ENCODE results near the gene TSPAN33. TPM values are rescaled to one million over a fixed set of nuclear protein-coding genes. Genes with fewer than 3 reads are reported as not detected.

The TSPAN33 gene
- total RNA-seq, 1 experiment from 2014 or later = 0.82 TPM

- Histone ChIP-seq H3K9me3 (replicated peaks) (no peaks in the 10 kb centered on the region), H3K4me1 (replicated peaks) (no peaks in the 10 kb centered on the region; the same call in 1 of the 2 replicates), H3K36me3 (no peaks in the 10 kb centered on the region), H3K4me3 (no peak overlapping the region), H3K27ac (no peak overlapping the region), H3K27me3 (replicated peaks) (peaks cover 26% of the 10 kb centered on the region)
- no peak for DNase-seq (ENCODE audit: low read depth in 1 of 2, low spot score in 2 of 2)
Observed at GRCh38 chr7:129149511-129149910, 5.0 kb downstream of the TSPAN33 start.

- H3K27ac ChIP-seq = no peak overlapping the region
- no peaks in the 10 kb centered on the region for H3K4me1 ChIP-seq (replicated peaks)
- DNase-seq (ENCODE audit: low read depth in 1 of 2, low spot score in 2 of 2) = no peak
- H3K36me3 ChIP-seq = no peaks in the 10 kb centered on the region
- no peaks in the 10 kb centered on the region for H3K9me3 ChIP-seq (replicated peaks)
- peaks cover 26% of the 10 kb centered on the region for H3K27me3 ChIP-seq (replicated peaks)
- H3K4me3 ChIP-seq = no peak overlapping the region
Observed at GRCh38 chr7:129150199-129150996, 5.9 kb downstream of the TSPAN33 start.

DNA sequence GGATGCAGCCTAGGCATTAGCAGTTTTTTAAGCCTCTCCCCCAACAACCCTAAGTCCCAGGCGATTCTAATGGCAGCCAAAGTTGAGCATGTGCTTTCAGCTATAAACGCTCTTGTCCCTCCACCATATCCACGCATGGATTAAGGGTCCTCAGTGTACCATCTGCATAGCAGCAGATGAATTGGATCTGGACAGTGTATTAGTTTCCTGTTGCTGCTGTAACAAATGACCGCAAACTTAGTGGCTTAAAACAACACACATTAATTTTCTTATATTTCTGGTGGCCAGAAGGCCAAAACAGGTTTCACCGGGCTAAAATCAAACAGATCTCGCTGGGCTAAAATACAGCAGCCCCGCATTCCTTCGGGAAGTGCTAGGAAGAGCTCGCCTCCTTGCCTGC lies 13.1 kb downstream of the TSPAN33 start:
- no peak overlapping the region for H3K27ac ChIP-seq
- H3K9me3 ChIP-seq (replicated peaks) = no peaks in the 10 kb centered on the region
- H3K36me3 ChIP-seq = no peaks in the 10 kb centered on the region
- no peaks in the 10 kb centered on the region for H3K4me1 ChIP-seq (replicated peaks)
- H3K4me3 ChIP-seq = no peak overlapping the region
- peaks cover 9% of the 10 kb centered on the region for H3K27me3 ChIP-seq (replicated peaks)
- DNase-seq (ENCODE audit: low read depth in 1 of 2, low spot score in 2 of 2) = no peak

GRCh38 chr7:129159539-129159938 lies 15.0 kb downstream of the TSPAN33 start:
- peaks cover 9% of the 10 kb centered on the region; the same call in 1 of the 2 replicates for H3K27me3 ChIP-seq (replicated peaks)
- no peaks in the 10 kb centered on the region for H3K36me3 ChIP-seq
- no peaks in the 10 kb centered on the region for H3K4me1 ChIP-seq (replicated peaks)
- H3K4me3 ChIP-seq = no peak overlapping the region
- no peak for DNase-seq (ENCODE audit: low read depth in 1 of 2, low spot score in 2 of 2)
- H3K9me3 ChIP-seq (replicated peaks) = no peaks in the 10 kb centered on the region
- H3K27ac ChIP-seq = no peak overlapping the region

DNA sequence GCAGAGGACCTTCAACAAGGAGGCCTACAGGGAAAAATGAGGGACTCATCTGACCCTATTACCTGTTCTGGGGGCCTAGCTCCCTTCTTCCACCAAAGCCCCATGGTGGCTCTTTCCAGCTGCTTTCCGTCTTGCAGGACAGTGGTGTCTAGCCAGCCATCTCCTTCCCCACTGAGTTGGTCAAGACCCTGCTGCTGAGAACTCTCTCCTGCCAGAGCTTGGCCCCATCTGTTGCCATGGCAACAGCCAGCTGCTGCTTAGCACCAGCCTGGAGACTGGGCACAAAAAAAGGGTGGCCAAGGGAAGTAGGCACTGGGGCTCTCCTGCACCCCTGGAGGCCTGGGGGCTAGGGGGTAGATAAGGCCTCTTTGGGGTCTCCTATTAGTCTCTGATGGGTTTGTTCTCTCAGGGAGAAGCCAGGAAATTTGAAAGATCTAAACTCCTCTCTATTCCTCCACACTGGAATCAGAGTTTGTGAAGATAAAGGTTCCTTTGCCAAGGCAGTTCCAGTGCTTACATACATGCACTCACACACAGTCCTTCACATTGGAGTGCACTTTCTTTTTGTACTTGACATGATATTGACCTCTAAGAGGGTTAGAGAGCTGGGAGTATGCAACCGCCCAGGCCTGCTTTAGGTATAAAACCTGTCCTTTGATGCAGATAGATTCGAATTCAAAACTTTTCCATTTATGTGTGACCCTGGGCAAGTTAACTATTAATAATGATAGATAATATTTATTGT lies 15.8 kb downstream of the TSPAN33 start:
- Histone ChIP-seq H3K4me3 (no peak overlapping the region), H3K36me3 (no peaks in the 10 kb centered on the region), H3K27ac (no peak overlapping the region), H3K9me3 (replicated peaks) (no peaks in the 10 kb centered on the region), H3K4me1 (replicated peaks) (no peaks in the 10 kb centered on the region), H3K27me3 (replicated peaks) (0 out of 2 replicates have a peak, but pooled peaks cover 4% of the 10 kb centered on the region)
- DNase-seq (ENCODE audit: low read depth in 1 of 2, low spot score in 2 of 2) = no peak

- no peak for DNase-seq (ENCODE audit: low read depth in 1 of 2, low spot score in 2 of 2)
- no peak overlapping the region for H3K4me3 ChIP-seq
- no peaks in the 10 kb centered on the region for H3K4me1 ChIP-seq (replicated peaks)
- 0 out of 2 replicates have a peak, but pooled peaks cover 4% of the 10 kb centered on the region for H3K27me3 ChIP-seq (replicated peaks)
- no peaks in the 10 kb centered on the region for H3K9me3 ChIP-seq (replicated peaks)
- no peak overlapping the region for H3K27ac ChIP-seq
- no peaks in the 10 kb centered on the region for H3K36me3 ChIP-seq
Observed at GRCh38 chr7:129161524-129162225, 17.2 kb downstream of the TSPAN33 start.

- no peak for DNase-seq (ENCODE audit: low read depth in 1 of 2, low spot score in 2 of 2)
- Histone ChIP-seq H3K4me3 (no peak overlapping the region), H3K9me3 (replicated peaks) (no peaks in the 10 kb centered on the region), H3K4me1 (replicated peaks) (no peaks in the 10 kb centered on the region), H3K27me3 (replicated peaks) (0 out of 2 replicates have a peak, but pooled peaks cover under 1% of the 10 kb centered on the region), H3K36me3 (no peaks in the 10 kb centered on the region), H3K27ac (no peak overlapping the region)
Observed at GRCh38 chr7:129162732-129163131, 18.2 kb downstream of the TSPAN33 start.

DNA sequence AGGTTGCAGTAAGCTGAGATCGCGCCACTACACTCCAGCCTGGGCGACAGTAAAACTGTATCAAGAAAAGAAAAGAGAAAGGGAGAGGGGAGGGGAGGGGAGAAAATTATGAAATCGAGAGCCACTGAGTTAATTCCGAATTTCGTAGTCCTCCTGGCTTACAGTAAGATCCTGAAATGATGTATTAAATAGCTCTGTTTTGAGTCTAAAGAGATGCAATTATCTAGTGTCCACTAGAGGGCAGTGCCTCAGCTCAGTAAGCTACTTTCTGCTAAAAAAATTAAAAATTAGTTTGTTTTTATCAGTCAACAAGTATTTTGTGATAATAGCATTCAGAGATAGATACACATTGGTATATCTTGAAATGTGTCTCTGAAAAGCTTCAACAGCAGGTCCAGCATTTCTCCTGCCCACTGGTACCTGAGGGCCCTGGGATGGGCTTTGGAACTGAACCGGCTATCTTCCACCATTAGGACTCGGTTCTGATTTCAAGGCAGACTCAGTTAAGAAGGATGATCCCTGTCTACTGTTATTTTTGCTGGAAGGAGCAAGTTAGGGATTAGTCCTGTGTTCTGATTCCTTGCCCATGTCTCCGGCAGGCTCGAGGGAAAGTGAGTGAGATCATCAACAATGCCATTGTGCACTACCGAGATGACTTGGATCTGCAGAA lies 19.5 kb downstream of the TSPAN33 start:
- peak in 1 of 2 experiments; percentile 25 for DNase-seq (ENCODE audit: low read depth in 1 of 2, low spot score in 2 of 2)
- Histone ChIP-seq H3K9me3 (replicated peaks) (no peaks in the 10 kb centered on the region), H3K27me3 (replicated peaks) (no peaks in the 10 kb centered on the region), H3K27ac (no peak overlapping the region), H3K36me3 (no peaks in the 10 kb centered on the region), H3K4me1 (replicated peaks) (peaks cover 3% of the 10 kb centered on the region), H3K4me3 (no peak overlapping the region)

DNA sequence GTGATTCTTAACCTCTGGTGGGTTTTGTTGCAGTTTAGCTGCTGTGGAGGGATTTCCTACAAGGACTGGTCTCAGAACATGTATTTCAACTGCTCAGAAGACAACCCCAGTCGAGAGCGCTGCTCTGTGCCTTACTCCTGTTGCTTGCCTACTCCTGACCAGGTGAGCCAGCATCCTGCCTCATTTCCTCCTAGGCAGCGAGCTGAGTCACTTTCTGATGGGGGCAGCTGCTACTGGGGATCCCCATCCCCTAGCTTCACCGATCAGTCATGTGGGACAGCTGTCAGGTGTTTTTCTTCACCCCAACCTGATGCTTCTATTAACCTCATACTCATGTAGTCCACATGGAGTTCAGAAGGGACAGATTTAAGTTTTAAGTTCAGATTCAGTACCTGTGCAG lies 22.2 kb downstream of the TSPAN33 start:
- peaks cover 9% of the 10 kb centered on the region for H3K4me1 ChIP-seq (replicated peaks)
- H3K27me3 ChIP-seq (replicated peaks) = no peaks in the 10 kb centered on the region
- H3K4me3 ChIP-seq = no peak overlapping the region
- no peaks in the 10 kb centered on the region for H3K36me3 ChIP-seq
- no peaks in the 10 kb centered on the region for H3K9me3 ChIP-seq (replicated peaks)
- no peak for DNase-seq (ENCODE audit: low read depth in 1 of 2, low spot score in 2 of 2)
- no peak overlapping the region for H3K27ac ChIP-seq

GRCh38 chr7:129167817-129168216 lies 23.3 kb downstream of the TSPAN33 start:
- no peak for DNase-seq (ENCODE audit: low read depth in 1 of 2, low spot score in 2 of 2)
- H3K27ac ChIP-seq = no peak overlapping the region
- no peaks in the 10 kb centered on the region for H3K36me3 ChIP-seq
- H3K4me1 ChIP-seq (replicated peaks) = peaks cover 9% of the 10 kb centered on the region
- no peaks in the 10 kb centered on the region for H3K27me3 ChIP-seq (replicated peaks)
- no peak overlapping the region for H3K4me3 ChIP-seq
- no peaks in the 10 kb centered on the region for H3K9me3 ChIP-seq (replicated peaks)

- Histone ChIP-seq H3K9me3 (replicated peaks) (no peaks in the 10 kb centered on the region), H3K27me3 (replicated peaks) (no peaks in the 10 kb centered on the region), H3K36me3 (no peaks in the 10 kb centered on the region), H3K27ac (no peak overlapping the region), H3K4me3 (no peak overlapping the region), H3K4me1 (replicated peaks) (peaks cover 9% of the 10 kb centered on the region)
- no peak for DNase-seq (ENCODE audit: low read depth in 1 of 2, low spot score in 2 of 2)
Observed at GRCh38 chr7:129168231-129169021, 23.9 kb downstream of the TSPAN33 start.

DNA sequence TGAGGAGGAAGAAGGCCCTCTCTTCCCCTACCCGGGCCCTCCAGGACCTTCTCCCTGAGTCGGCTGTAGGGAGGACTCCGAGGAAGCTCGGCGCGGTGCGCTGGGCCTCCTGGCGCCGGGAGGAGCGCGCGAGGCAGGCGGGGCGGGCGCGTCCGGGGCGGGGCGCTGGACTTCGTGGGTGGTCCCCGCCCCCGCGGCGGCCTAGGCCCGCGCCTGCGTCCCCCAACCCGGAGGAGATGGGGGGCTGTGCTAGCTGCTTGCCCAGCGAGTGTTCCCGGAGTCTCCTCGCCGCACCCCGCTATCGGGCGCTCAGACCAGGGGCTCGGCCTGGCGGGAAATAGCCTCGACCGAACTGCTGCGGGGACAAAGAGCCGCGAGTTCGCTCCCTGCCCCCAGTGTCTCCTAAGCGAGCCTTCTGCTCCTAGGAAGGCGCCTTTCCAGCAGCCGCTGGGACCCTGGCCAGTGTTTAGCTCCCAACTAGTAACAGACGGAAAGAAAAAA lies 24.7 kb downstream of the TSPAN33 start:
- peak in 1 of 2 experiments; percentile 27 for DNase-seq (ENCODE audit: low read depth in 1 of 2, low spot score in 2 of 2)
- H3K27me3 ChIP-seq (replicated peaks) = no peaks in the 10 kb centered on the region
- H3K4me1 ChIP-seq (replicated peaks) = peaks cover 9% of the 10 kb centered on the region
- H3K4me3 ChIP-seq = peak overlapping the region; percentile 27
- H3K27ac ChIP-seq = no peak overlapping the region
- H3K9me3 ChIP-seq (replicated peaks) = no peaks in the 10 kb centered on the region
- no peaks in the 10 kb centered on the region for H3K36me3 ChIP-seq
